Measurements from ENCODE around the gene BOD1.
A peak's percentile ranks its signal among the peaks of the same experiment; 100 is the strongest.
"Not testable (repeated sequence)": the region's sequence is repeated elsewhere in the genome, so short reads cannot be mapped to it uniquely, and the experiment has no call there.

BOD1 gene

GRCh38 chr5:173615884-173616576 lies 420 bp downstream of the BOD1 start:
- DNase-seq (ENCODE audit: low spot score) = peak; percentile 69

GRCh38 chr5:173614591-173614990 lies 1.9 kb downstream of the BOD1 start:
- DNase-seq (ENCODE audit: low spot score) = no peak

GRCh38 chr5:173613433-173614159 lies 2.9 kb downstream of the BOD1 start:
- no peak for DNase-seq (ENCODE audit: low spot score)

- no peak for DNase-seq (ENCODE audit: low spot score)
Measured at GRCh38 chr5:173612948-173613347, 3.5 kb downstream of the BOD1 start.

GRCh38 chr5:173611706-173612105 lies 4.7 kb downstream of the BOD1 start:
- DNase-seq (ENCODE audit: low spot score) = no peak

- DNase-seq (ENCODE audit: low spot score) = no peak
Measured at GRCh38 chr5:173604141-173604540, 12.3 kb downstream of the BOD1 start.

- DNase-seq (ENCODE audit: low spot score) = no peak
Measured at GRCh38 chr5:173602423-173602822, 14.0 kb downstream of the BOD1 start.

GRCh38 chr5:173598686-173599085 lies 17.8 kb downstream of the BOD1 start:
- no peak for DNase-seq (ENCODE audit: low spot score)

- DNase-seq (ENCODE audit: low spot score) = no peak
Measured at GRCh38 chr5:173597304-173597703, 19.1 kb downstream of the BOD1 start.

- DNase-seq (ENCODE audit: low spot score) = no peak
Measured at GRCh38 chr5:173595841-173596240, 20.6 kb downstream of the BOD1 start.

GRCh38 chr5:173594061-173594460 lies 22.4 kb downstream of the BOD1 start:
- no peak for DNase-seq (ENCODE audit: low spot score)

GRCh38 chr5:173592050-173592669 lies 24.3 kb downstream of the BOD1 start:
- peak; percentile 3 for DNase-seq (ENCODE audit: low spot score)

- DNase-seq (ENCODE audit: low spot score) = no peak
Measured at GRCh38 chr5:173591056-173591514, 25.4 kb downstream of the BOD1 start.

- DNase-seq (ENCODE audit: low spot score) = no peak
Measured at GRCh38 chr5:173590436-173591055, 25.9 kb downstream of the BOD1 start.

- DNase-seq (ENCODE audit: low spot score) = not testable (repeated sequence)
Measured at GRCh38 chr5:173586133-173586532, 30.3 kb downstream of the BOD1 start.

- no peak for DNase-seq (ENCODE audit: low spot score)
Measured at GRCh38 chr5:173583346-173583745, 33.1 kb downstream of the BOD1 start.

GRCh38 chr5:173582216-173583111 lies 34.0 kb downstream of the BOD1 start:
- DNase-seq (ENCODE audit: low spot score) = no peak

GRCh38 chr5:173581408-173582215 lies 34.8 kb downstream of the BOD1 start:
- peak; percentile 12 for DNase-seq (ENCODE audit: low spot score)

- DNase-seq (ENCODE audit: low spot score) = no peak
Measured at GRCh38 chr5:173578947-173579615, 37.4 kb downstream of the BOD1 start.

- DNase-seq (ENCODE audit: low spot score) = no peak
Measured at GRCh38 chr5:173577817-173578216, 38.6 kb downstream of the BOD1 start.

All from CD4-positive, alpha-beta T cell treated with Interleukin-15 for 4 hours (primary cell).